GM12873 (cell line): ENCODE measurements around the gene UCHL1.

Source experiments
- CTCF ChIP-seq: IDR thresholded peaks from 2 replicates; pipeline ENCODE4 v1.5.1; 2012; ENCODE audit warnings: low read depth, mild to moderate bottlenecking, moderate library complexity, low read length, control low read depth; ENCODE audit not compliant: insufficient read depth; ENCODE audit errors: missing control alignments

The UCHL1 gene

GRCh38 chr4:41281038-41281634 lies 24.4 kb downstream of the UCHL1 start:
- peak; percentile 82 for TF ChIP-seq CTCF

- no peak for TF ChIP-seq CTCF
Observed at GRCh38 chr4:41282366-41282765, 25.6 kb downstream of the UCHL1 start.

DNA sequence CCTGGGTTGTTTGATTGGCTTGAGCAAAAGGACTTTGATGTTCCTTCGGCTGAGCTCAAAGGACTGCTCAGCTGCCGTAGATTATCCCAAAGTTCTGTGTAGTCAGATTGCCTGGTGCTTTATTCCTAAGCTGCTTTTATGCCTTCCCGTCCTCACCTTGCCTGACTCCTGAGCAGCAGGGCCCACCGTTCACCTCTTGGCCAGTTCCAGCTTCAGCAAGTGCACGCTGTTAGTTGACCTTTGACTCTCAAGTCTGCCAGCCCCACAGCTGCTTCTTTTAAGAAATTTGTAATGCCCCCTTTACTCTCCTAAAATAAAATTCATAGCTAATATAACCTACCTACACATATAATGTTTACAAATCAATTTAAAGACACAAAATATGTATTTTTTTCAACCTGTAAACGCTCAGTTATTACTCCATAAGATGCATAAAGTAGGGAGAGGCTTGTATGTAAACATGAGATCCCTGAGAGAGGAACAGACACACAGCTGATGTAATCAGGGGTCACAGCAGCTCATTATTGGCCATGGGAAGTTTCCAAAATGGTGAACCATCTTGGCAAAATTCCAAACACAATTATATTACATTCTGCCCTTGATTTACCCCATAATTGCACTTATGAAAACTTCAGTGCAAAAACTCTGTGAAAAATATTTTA lies 28.6 kb downstream of the UCHL1 start:
- no peak for TF ChIP-seq CTCF

- TF ChIP-seq CTCF, result no peak
Observed at GRCh38 chr4:41285864-41286235, 29.1 kb downstream of the UCHL1 start.

GRCh38 chr4:41287005-41287404 lies 30.3 kb downstream of the UCHL1 start:
- no peak for TF ChIP-seq CTCF

- TF ChIP-seq CTCF, result no peak
Observed at GRCh38 chr4:41287852-41288251, 31.1 kb downstream of the UCHL1 start.

DNA sequence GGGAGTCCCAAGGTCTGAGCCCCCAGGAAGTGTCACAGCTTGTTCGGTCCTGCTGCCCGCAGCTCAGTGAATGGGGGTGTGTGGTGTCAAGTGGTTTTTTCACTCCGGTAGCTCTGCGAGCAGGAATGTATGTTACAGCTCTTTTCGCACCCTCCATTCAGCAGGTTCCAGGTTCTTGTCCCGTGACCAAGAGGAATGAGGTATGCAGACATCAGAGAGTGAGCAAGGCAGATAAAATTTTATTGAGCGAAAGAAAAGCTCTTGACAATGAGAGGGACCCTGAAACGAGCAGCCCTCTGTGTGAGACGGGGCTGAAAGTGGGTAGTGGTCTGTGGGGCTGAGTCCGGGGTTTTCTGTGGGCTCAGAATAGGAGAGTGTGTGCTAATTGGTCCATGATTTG lies 31.5 kb downstream of the UCHL1 start:
- no peak for TF ChIP-seq CTCF
